NCI-H128 (cell line): ENCODE results near the gene UNKL.

Source experiments
- DNase-seq: peaks from one replicate; lab custom pipeline; 2025; ENCODE audit not compliant: unreplicated experiment; lab: John Stamatoyannopoulos, UW

Gene UNKL

GRCh38 chr16:1407753-1408152 is 6.8 kb downstream of the UNKL start:
- no peak for DNase-seq

- no peak for DNase-seq
These were observed 10.8 kb downstream of the UNKL start for GRCh38 chr16:1403733-1404132.

- no peak for DNase-seq
These were observed 11.5 kb downstream of the UNKL start for GRCh38 chr16:1403036-1403435.

- DNase-seq: no peak
These were observed 12.7 kb downstream of the UNKL start for GRCh38 chr16:1401758-1402154.

- no peak for DNase-seq
These were observed 13.3 kb downstream of the UNKL start for GRCh38 chr16:1401061-1401757.

GRCh38 chr16:1398826-1399581 is 15.5 kb downstream of the UNKL start:
- DNase-seq: no peak

- DNase-seq: no peak
These were observed 16.2 kb downstream of the UNKL start for GRCh38 chr16:1398351-1398750.

GRCh38 chr16:1397779-1398178 is 16.7 kb downstream of the UNKL start:
- DNase-seq: no peak

- DNase-seq: no peak
These were observed 19.0 kb downstream of the UNKL start for GRCh38 chr16:1395444-1396031.

GRCh38 chr16:1394367-1394951 is 20.0 kb downstream of the UNKL start:
- DNase-seq: no peak

GRCh38 chr16:1393613-1394176 is 20.8 kb downstream of the UNKL start:
- DNase-seq: no peak

GRCh38 chr16:1392826-1393225 is 21.7 kb downstream of the UNKL start:
- DNase-seq: no peak

GRCh38 chr16:1390239-1390779 is 24.2 kb downstream of the UNKL start:
- DNase-seq: no peak

GRCh38 chr16:1389762-1390161 is 24.7 kb downstream of the UNKL start:
- DNase-seq: no peak

GRCh38 chr16:1387331-1387730 is 27.2 kb downstream of the UNKL start:
- DNase-seq: no peak

- no peak for DNase-seq
These were observed 29.3 kb downstream of the UNKL start for GRCh38 chr16:1385232-1385631.

GRCh38 chr16:1383556-1383955 is 30.9 kb downstream of the UNKL start:
- DNase-seq: no peak

- no peak for DNase-seq
These were observed 32.7 kb downstream of the UNKL start for GRCh38 chr16:1381612-1382406.

GRCh38 chr16:1380195-1380594 is 34.3 kb downstream of the UNKL start:
- no peak for DNase-seq

- no peak for DNase-seq
These were observed 35.0 kb downstream of the UNKL start for GRCh38 chr16:1379304-1380076.
